ENCODE results near the gene STK17A. TPM values are rescaled to one million over a fixed set of nuclear protein-coding genes. Genes with fewer than 3 reads are reported as not detected.

Gene STK17A
- 21.3 TPM for total RNA-seq (2021; ENCODE audit: unreplicated experiment)
- polyA plus RNA-seq (2012; ENCODE audit: insufficient read length), result 10.2 TPM
- Bru-seq, nascent RNA, result percentile 82 among the genes with signal in this experiment
- BruChase-seq, experiment 1, labeled RNA remaining after a 2-hour chase, result percentile 76 among the genes with signal in this experiment
- percentile 71 among the genes with signal in this experiment for BruChase-seq, experiment 2, labeled RNA remaining after a 6-hour chase
- long read RNA-seq, transcript STK17A-201 (7 exons, 3,368 nt), result major isoform, 55 of 72 reads
- long read RNA-seq, partial matches to known transcripts, result 8 of 72 reads
- long read RNA-seq, other reads (novel, unspliced or antisense), result 8 of 72 reads

DNA sequence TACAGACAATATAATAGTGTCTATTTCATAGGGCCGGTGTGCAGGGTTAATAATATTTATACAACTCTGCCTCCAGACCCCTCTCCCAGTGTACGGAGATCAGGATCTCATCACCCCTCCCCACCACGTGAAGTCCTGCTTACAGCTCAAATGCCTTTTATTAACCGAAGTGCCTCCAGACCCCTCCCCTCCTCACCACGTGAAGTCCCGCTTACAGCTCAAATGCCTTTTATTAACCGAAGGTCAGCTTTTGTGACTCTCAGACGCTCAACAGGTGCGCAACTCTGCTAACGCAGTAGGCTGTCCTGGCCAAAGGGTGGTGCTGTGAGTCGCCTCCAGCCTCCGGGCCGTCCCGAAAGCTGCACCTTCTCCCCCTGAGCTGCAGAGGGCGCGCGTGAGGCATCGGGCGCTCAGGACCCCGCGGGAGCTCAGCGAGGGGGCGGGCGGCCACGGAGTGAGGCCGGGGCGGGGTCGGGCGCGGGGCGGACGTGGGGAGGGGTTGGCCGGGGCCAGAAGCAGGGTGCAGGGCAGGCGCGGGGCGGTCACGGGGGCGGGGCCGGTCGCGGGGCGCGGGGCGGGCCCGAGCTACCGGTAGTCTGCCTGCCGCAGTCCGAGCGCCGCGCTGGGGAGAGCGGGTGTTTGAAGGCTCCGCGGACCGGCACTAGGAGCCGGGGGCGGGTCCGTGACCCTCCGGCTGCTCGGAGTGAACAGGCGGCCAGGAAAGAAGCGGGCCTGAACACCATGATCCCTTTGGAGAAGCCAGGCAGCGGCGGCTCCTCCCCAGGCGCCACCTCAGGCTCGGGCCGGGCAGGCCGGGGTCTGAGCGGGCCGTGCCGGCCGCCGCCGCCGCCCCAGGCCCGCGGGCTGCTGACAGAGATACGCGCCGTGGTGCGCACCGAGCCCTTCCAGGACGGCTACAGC, at the start of gene STK17A:
Gene STK17A (plus strand): TSS at position 606 of the 921 bp plus-strand sequence. CDS start 136 bp downstream, at position 742.
- POLR2A ChIA-PET, result interaction anchor here (0.5 to 1.5 kb wide), 14 partner anchors 8 to 1616 kb away, joined by 3 to 20 read pairs (median 6); partner anchors contain the start of gene BLVRA
- TF ChIP-seq, protein P1, sequence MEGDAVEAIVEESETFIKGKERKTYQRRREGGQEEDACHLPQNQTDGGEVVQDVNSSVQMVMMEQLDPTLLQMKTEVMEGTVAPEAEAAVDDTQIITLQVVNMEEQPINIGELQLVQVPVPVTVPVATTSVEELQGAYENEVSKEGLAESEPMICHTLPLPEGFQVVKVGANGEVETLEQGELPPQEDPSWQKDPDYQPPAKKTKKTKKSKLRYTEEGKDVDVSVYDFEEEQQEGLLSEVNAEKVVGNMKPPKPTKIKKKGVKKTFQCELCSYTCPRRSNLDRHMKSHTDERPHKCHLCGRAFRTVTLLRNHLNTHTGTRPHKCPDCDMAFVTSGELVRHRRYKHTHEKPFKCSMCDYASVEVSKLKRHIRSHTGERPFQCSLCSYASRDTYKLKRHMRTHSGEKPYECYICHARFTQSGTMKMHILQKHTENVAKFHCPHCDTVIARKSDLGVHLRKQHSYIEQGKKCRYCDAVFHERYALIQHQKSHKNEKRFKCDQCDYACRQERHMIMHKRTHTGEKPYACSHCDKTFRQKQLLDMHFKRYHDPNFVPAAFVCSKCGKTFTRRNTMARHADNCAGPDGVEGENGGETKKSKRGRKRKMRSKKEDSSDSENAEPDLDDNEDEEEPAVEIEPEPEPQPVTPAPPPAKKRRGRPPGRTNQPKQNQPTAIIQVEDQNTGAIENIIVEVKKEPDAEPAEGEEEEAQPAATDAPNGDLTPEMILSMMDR (IDR thresholded peaks at IDR 0.05), result peak; percentile 100
- TF ChIP-seq POLR2AphosphoS5 (IDR thresholded peaks at IDR 0.05; ENCODE audit: low read depth, low read length) (peak; percentile 92), TCF7L2 (IDR thresholded peaks at IDR 0.05; ENCODE audit: low read depth, low read length) (0 out of 2 replicates have a peak, but pooled peaks have one; percentile 37), SIN3A (IDR thresholded peaks at IDR 0.05; ENCODE audit: borderline replicate concordance, insufficient read depth, low read depth, low read length) (peak; percentile 80; the same call in 1 of the 2 replicates)
- TF ChIP-seq, protein P2, sequence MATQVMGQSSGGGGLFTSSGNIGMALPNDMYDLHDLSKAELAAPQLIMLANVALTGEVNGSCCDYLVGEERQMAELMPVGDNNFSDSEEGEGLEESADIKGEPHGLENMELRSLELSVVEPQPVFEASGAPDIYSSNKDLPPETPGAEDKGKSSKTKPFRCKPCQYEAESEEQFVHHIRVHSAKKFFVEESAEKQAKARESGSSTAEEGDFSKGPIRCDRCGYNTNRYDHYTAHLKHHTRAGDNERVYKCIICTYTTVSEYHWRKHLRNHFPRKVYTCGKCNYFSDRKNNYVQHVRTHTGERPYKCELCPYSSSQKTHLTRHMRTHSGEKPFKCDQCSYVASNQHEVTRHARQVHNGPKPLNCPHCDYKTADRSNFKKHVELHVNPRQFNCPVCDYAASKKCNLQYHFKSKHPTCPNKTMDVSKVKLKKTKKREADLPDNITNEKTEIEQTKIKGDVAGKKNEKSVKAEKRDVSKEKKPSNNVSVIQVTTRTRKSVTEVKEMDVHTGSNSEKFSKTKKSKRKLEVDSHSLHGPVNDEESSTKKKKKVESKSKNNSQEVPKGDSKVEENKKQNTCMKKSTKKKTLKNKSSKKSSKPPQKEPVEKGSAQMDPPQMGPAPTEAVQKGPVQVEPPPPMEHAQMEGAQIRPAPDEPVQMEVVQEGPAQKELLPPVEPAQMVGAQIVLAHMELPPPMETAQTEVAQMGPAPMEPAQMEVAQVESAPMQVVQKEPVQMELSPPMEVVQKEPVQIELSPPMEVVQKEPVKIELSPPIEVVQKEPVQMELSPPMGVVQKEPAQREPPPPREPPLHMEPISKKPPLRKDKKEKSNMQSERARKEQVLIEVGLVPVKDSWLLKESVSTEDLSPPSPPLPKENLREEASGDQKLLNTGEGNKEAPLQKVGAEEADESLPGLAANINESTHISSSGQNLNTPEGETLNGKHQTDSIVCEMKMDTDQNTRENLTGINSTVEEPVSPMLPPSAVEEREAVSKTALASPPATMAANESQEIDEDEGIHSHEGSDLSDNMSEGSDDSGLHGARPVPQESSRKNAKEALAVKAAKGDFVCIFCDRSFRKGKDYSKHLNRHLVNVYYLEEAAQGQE (IDR thresholded peaks at IDR 0.05; ENCODE audit: insufficient read depth in 1 of 2, low read depth in 2 of 2, low read length in 1 of 2), result 0 out of 4 replicates have a peak, but pooled peaks of 1 of the 2 experiments have one; percentile 53
- intact Hi-C loops (cut with micrococcal nuclease; ENCODE audit: unreplicated experiment), result loop anchor here (2.0 to 5.0 kb wide), 3 partner anchors 118 to 256 kb away; partner anchors contain the start of gene COA1
- Histone ChIP-seq H3K4me1 (ENCODE audit: control insufficient read depth, insufficient read depth, low read length) (peaks cover 25% of the 10 kb centered on the region), H3K4me3 (ENCODE audit: low read depth in 2 of 2, low read length in 2 of 2) (peak within 1 kb of the TSS; percentile 89), H3K27ac (ENCODE audit: low read length) (peak within 1 kb of the TSS; percentile 90), H3K27me3 (ENCODE audit: control insufficient read depth, insufficient read depth, low read length) (peaks cover 19% of the 10 kb centered on the region), H3K9me3 (ENCODE audit: control insufficient read depth, insufficient read depth, low read depth, low read length) (no peaks in the 10 kb centered on the region), H3K36me3 (ENCODE audit: control insufficient read depth, insufficient read depth, low read length) (no peaks in the 10 kb centered on the region; the same call in 1 of the 2 replicates)
- DNase-seq (ENCODE audit: low read depth, low spot score) (peak; percentile 82), ATAC-seq (peak; percentile 93)
- CTCF ChIA-PET, result interaction anchor here (0.6 to 2.9 kb wide), 36 partner anchors 10 to 585 kb away, joined by 3 to 128 read pairs (median 5); partner anchors contain the start of gene COA1
- in situ Hi-C loops (cut with HindIII; ENCODE audit: low pct_unique_long_range_greater_than_20kb, low sequenced_read_pairs), result loop anchor here (25.0 kb wide), 1 partner anchor 130 kb away; no protein-coding TSS in a partner anchor
- BruUV-seq (replicated peaks), result no TSS peak

GRCh38 chr7:43533801-43534479, 49.0 kb upstream of the STK17A start:
- DNase-seq (ENCODE audit: low read depth, low spot score) (no peak), ATAC-seq (no peak)
- Histone ChIP-seq H3K9me3 (ENCODE audit: control insufficient read depth, insufficient read depth, low read depth, low read length) (no peaks in the 10 kb centered on the region), H3K4me1 (ENCODE audit: control insufficient read depth, insufficient read depth, low read length) (no peaks in the 10 kb centered on the region), H3K4me3 (ENCODE audit: low read depth in 2 of 2, low read length in 2 of 2) (no peak overlapping the region), H3K27me3 (ENCODE audit: control insufficient read depth, insufficient read depth, low read length) (peaks cover 8% of the 10 kb centered on the region), H3K36me3 (ENCODE audit: control insufficient read depth, insufficient read depth, low read length) (no peaks in the 10 kb centered on the region), H3K27ac (ENCODE audit: low read length) (no peak overlapping the region)
- ChIA-PET CTCF (no interaction called here), POLR2A (no interaction called here)
- in situ Hi-C loops (cut with HindIII; ENCODE audit: low pct_unique_long_range_greater_than_20kb, low sequenced_read_pairs), result no loop called here
- no TSS peak for BruUV-seq (replicated peaks)
- TF ChIP-seq SIN3A (IDR thresholded peaks at IDR 0.05; ENCODE audit: borderline replicate concordance, insufficient read depth, low read depth, low read length) (no peak), POLR2AphosphoS5 (IDR thresholded peaks at IDR 0.05; ENCODE audit: low read depth, low read length) (no peak), TCF7L2 (IDR thresholded peaks at IDR 0.05; ENCODE audit: low read depth, low read length) (no peak)
- TF ChIP-seq, protein P1 (IDR thresholded peaks at IDR 0.05), result no peak
- TF ChIP-seq, protein P2 (IDR thresholded peaks at IDR 0.05; ENCODE audit: insufficient read depth in 1 of 2, low read depth in 2 of 2, low read length in 1 of 2), result no peak
- intact Hi-C loops (cut with micrococcal nuclease; ENCODE audit: unreplicated experiment), result no loop called here
